GM21526 (cell line): ENCODE measurements around the gene AUTS2.

Experiments used
- ATAC-seq: cut with Tn5 transposase; IDR thresholded peaks from one replicate; pipeline ENCODE4 v1.9.1; 2021; ENCODE audit warnings: moderate library complexity; ENCODE audit not compliant: unreplicated experiment, low FRiP score

The AUTS2 gene

GRCh38 chr7:69957661-69958060 lies 359.4 kb downstream of the AUTS2 start:
- ATAC-seq: no peak

GRCh38 chr7:69959789-69960499 lies 361.7 kb downstream of the AUTS2 start:
- ATAC-seq: no peak

- ATAC-seq: no peak
Measured at GRCh38 chr7:69961436-69961835, 363.2 kb downstream of the AUTS2 start.

GRCh38 chr7:69962186-69963065 lies 364.2 kb downstream of the AUTS2 start:
- no peak for ATAC-seq

DNA sequence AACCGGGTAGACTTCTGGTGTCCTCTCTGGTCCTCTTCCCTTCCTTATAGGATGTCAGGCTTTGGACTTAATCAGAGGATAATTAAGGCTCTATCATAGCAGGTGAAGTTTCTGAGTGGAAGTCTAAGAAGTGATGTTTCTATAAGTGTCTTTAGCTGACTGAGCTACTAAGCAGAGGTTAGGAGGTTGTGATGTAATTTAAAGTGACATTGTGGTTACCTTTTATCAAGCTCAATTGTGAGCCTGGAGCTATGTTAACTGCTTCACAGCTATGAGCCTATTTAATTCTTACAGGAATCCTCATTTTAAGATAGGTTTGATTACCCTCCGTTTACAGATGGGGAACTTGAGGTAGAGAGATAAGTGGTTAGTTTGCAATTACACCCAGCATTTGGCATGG lies 365.1 kb downstream of the AUTS2 start:
- no peak for ATAC-seq

- no peak for ATAC-seq
Measured at GRCh38 chr7:69966766-69967591, 368.7 kb downstream of the AUTS2 start.

DNA sequence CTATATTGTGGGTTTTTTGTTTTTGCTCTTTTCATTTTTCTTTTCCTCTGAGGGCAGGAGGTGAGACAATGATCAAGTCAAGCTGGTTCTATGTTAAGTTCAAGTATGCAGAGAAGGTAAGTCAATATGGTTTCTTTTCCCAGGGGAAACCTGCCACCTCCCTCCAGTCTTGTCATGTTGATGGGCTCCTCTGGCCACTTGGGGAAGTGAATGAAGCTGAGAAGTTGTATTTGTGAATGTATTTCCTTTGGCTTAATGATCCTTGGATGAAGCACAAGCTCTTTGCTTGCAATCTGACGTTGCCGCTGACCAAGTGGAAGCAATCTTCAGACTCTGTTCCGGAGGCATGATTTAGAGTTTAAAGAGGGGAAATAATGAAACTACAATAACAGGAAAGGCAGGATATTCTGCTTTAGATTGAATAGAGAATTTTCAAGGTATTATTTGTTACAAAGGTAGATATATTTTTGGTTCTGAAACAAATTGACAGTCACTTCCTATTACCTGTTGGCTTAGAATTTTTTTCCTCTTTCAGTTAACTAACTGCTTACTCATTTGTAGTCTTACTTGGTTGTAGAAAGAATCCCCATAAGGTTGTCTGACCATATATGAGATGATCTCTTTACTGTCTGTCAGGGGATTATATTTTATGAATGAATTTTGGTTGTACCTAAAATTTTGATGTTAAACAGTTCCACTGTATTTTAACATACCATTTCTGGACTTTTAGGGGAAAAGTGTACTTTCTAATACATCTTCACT lies 369.6 kb downstream of the AUTS2 start:
- no peak for ATAC-seq

- no peak for ATAC-seq
Measured at GRCh38 chr7:69968969-69969556, 370.8 kb downstream of the AUTS2 start.

DNA sequence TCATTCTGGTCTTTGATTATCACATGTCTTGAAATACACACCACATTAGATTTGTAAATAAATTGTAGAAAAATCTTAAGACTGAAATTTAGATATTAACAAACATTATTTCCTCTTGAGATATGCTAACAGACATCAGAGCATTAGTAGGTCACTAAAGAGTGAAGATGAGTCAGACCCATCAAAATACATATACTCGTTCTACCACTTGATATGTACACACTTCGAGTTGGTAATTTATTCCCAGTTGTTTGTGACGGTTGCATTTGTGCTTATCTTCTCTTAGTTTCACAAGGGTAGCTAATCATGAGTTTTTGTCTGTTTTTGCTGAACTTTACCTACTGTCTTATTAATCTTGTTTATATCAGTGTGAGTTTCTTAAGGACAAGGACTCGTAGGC lies 383.4 kb downstream of the AUTS2 start:
- no peak for ATAC-seq

DNA sequence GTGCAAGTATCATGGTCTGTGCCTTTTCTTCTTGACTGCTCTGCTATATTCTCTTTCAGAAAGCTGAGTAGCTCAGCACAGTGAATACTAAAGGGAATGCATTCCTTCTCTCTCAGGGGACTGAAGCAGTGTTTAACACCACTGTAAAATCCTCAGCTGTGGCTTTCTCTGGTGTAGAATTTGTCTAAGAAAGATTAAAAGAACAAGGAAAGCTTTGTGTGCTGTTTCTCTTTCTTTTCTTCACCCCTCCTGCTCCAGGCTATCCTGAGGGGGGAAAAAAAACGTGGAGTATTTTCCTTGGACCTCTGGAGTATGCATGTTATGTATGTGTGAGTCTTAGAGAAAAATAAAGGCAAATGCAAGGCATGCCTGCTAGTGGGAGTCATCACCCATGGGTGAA lies 383.9 kb downstream of the AUTS2 start:
- no peak for ATAC-seq

DNA sequence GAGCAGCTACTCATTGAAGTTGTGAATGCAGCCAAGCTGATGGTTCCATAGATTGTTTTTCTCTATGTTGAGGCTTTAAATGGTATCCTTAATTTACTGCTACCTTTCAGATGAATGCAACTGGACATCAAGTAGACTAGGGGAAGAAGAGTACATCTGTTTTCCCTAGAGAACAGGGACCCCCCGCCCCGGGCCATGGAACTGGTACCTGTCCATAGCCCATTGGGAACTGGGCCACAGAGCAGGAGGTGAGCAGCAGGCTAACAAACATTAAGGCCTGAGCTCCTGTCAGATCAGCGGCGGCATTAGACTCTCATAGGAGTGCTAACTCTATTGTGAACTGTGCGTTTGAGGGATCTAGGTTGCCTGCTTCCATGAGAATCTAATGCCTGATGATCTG lies 391.3 kb downstream of the AUTS2 start:
- no peak for ATAC-seq

DNA sequence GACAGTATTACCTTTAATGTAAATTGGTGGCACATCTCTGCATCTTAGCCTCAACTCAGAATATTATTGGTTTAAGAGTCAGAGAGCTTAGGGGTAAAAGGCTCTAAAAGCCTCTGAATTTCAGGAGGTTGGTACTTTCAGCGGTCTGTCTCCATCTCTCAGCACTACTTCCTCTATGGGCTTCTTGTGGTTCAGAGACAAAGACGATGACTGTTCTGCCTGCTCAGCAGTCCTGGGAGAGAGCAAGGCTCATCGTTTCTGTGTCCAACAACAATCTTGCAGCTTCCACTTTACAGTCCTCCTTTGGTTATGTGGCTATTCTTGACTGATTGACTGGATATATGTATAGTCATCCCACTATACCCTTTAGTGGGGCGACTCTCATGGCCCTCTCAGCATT lies 394.7 kb downstream of the AUTS2 start:
- no peak for ATAC-seq

- no peak for ATAC-seq
Measured at GRCh38 chr7:69994218-69994617, 395.9 kb downstream of the AUTS2 start.

DNA sequence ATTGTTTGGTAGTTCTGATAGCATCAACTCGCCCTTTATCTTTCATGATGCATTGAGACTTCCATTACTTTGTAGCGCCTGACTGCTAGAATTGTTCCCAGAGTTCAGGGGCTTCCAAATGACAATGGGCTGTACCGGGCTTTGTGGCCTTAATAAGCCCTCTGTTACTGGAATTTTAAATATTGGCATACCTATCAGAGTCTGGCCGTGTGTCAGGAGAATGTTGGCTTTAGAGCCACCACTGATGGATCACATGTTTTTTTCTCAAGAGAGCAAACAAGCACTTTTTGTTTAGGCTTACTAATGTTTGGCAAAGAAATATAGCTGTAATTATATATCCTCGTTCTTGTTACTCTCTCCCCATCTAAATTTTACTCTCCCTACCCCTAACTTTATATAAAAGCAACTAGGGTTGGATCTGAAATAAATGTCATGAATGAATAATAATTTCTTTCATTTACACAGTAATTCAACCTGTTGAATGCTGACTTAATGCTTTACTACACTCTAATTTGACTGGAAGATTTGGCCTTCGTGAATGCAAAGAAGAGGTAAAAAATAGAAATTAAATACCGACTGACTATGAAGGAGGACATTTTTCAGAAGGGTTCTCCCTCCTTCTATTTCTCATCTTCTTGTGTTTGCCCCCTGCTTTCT lies 396.7 kb downstream of the AUTS2 start:
- no peak for ATAC-seq

DNA sequence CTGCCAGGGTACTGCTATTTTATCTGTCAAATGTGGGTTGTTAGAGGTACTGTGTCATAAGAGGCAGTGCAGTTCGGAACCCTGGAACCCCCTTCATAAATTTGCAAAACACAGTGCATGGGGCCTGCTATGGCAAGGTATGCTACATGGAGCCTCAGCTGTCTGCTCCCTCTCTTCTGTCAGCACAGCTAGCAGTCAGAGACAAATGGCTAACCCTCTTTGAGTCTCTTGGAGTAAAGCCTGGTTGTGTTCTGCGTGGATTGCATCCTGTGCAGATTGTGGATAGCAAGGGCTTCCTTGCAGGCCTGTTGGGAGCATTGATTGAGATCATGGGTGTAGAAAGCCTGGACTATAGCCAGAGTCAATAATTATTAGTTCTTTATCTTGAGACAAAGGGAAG lies 397.8 kb downstream of the AUTS2 start:
- ATAC-seq: no peak

- ATAC-seq: no peak
Measured at GRCh38 chr7:70000737-70001348, 402.6 kb downstream of the AUTS2 start.

DNA sequence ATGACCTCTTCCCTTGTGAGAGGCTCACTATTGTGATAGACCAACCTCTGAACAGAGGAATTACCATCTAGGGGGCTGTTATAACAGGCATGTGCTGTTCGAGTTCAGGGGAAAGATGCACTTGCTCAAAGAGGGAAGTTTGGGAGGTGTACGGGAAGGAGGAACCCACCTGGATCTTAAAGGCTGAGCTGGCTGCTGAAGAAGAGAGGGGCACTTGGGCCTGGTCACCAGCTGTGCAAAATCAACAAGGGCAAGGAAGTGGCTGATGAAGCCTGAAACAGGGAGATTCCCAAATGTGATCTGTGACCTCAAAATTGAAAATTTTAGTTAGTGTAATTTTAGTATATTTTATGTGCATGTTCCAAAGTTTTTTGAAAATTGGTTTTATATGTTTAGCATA lies 407.2 kb downstream of the AUTS2 start:
- ATAC-seq: no peak

- no peak for ATAC-seq
Measured at GRCh38 chr7:70005891-70006260, 407.6 kb downstream of the AUTS2 start.

DNA sequence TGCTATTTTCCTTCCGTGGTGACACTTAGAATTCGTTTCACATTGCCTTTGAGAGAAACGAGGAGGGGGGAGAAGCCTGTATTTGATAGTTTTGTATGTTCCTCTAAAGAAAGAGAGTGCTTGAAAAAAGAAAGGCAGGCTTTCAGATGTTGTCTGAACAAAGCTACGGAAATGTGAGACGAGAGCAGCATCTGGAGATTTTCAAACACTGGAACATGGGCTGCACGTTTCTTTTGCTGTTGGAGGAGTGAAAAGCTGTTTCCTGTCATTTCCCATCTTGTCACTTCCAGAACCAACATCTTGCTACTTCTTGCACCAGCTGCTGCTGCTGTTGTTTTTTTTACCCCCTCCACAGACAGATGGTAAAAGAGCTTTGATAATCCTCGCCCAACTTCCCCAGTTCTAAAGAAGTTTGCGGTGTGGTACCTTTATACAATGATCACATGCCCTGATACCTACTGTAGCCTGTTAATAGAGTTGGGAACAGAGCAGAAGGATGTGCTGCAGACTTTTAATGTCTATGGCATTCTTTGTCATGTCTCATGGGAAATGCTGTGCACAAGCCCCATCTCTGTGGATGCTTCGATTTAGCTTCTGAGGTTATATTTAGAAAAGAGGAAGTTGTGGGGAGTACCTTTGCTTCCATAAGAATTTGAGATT lies 408.1 kb downstream of the AUTS2 start:
- no peak for ATAC-seq
